Uterus (tissue), 4 donors: ENCODE measurements around the gene IL1RAP. TPM values are rescaled to one million over a fixed set of nuclear protein-coding genes. Genes with fewer than 3 reads are reported as not detected.

ENCODE experiments used
- DNase-seq, 2 donors: peaks; one replicate each; pipeline ENCODE4 v3.0.0-alpha.2; 2019 to 2020
- H3K27ac ChIP-seq, 2 donors: fragments of 200-600 bp; sonication (generic); 1 replicate in 1 of 2; 2 replicates in 1 of 2; pipeline ENCODE4 v1.5.1; 2016 to 2018
- H3K27me3 ChIP-seq, 2 donors: fragments of 200-600 bp; sonication (generic); one replicate each; pipeline ENCODE4 v1.5.1; 2018 to 2019; ENCODE audit warnings: control low read depth in 1 of 2
- H3K36me3 ChIP-seq, 2 donors: fragments of 200-600 bp; sonication (generic); one replicate each; pipeline ENCODE4 v1.5.1; 2019; ENCODE audit warnings: control low read depth in 1 of 2
- H3K4me1 ChIP-seq, 2 donors: fragments of 200-600 bp; sonication (generic); one replicate each; pipeline ENCODE4 v1.5.1; 2018 to 2019; ENCODE audit warnings: control low read depth in 1 of 2
- H3K4me3 ChIP-seq, 2 donors: fragments of 200-600 bp; sonication (generic); 1 replicate in 1 of 2; 2 replicates in 1 of 2; pipeline ENCODE4 v1.5.1; 2018 to 2019; ENCODE audit warnings: mild to moderate bottlenecking in 1 of 2
- H3K9me3 ChIP-seq, 2 donors: fragments of 200-600 bp; sonication (generic); one replicate each; pipeline ENCODE4 v1.5.1; 2019; ENCODE audit warnings: control low read depth in 1 of 2
- CTCF ChIP-seq, 4 experiments: fragments of 200-600 bp in 2 of 4; fragments of 450-650 bp in 2 of 4; sonication (generic) in 2 of 4; IDR thresholded peaks; one replicate each; pipeline ENCODE4 v1.5.1; 2016 to 2019; ENCODE audit warnings: antibody characterized with exemption in 4 of 4, mild to moderate bottlenecking in 2 of 4, moderate library complexity in 1 of 4
- POLR2A ChIP-seq, 2 donors: fragments of 450-650 bp; IDR thresholded peaks; one replicate each; pipeline ENCODE4 v1.6.1; 2016; ENCODE audit warnings: antibody characterized with exemption in 2 of 2, mild to moderate bottlenecking in 1 of 2, moderate library complexity in 1 of 2
- intact Hi-C: fragments of 100-400 bp; cut with DNase I; formaldehyde crosslinking; loops from one replicate; pipeline ENCODE4 v1.15.1; 2023; ENCODE audit warnings: low total_unique reads
- total RNA-seq, 4 donors: library from RNA; depleted of rRNA in 3 of 4; stranded (reverse); fragments of >200 nt in 3 of 4; gene quantifications; one replicate each; pipeline versions ENCODE4 v1.1.0 to v1.2.4, GENCODE V29; 2014 to 2023
- donor health status: DM: yes; HTN: yes; CAD: no.

IL1RAP gene
- total RNA-seq, 4 donors from 2014 or later = 2.8 to 26.8 (median 10.4) TPM

DNA sequence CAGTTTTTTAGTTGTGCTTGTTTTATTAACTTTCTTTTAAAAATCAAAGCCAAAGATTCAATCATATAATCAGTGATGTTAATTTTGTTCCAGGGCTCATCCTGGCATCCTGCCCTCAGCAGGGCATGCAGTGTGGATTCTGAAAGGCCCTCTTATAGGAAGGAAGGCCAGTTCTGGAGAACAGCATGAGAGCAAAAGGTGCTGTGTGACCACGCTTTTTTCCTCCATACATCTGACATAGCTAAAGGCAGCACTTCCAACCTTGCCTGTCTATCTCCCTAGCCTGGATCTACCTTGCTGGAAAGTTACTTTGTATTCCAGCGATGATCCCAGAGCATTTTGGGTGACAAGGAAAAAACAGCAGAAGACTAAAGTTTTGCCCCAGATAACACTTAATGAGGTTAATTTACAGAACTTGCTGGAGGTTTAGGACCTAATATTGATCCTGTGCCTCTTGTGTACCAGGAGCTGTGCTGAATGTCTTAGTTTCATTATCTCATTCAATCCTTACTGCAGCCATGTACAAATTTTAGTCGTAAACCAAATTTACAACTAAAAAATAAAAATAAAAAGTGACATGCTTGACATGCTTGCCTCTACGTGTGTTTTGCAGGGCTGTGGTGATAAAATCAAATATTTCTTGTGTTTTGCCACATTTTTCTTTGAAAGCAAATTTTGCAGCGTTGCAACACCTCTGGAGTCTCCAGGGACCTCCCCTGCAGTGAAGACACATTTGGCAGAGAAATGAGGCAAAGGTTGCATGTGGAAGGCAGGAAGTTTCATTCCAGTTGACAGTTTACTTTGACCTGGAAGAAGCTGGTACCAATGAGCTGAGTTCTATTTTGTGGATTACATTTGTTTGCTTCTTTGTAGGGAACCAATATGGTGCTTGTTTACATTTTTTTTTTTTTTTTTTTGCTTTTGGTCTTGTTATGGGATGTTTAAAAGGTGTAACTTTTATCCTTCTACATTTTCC lies 13.2 kb downstream of the IL1RAP start:
- Histone ChIP-seq H3K27ac (no peak overlapping the region), H3K4me1 (no peaks in the 10 kb centered on the region), H3K4me3 (no peak overlapping the region), H3K27me3 (no peaks in the 10 kb centered on the region), H3K9me3 (no peaks in the 10 kb centered on the region), H3K36me3 (no peaks in the 10 kb centered on the region)
- no peak for TF ChIP-seq CTCF (IDR thresholded peaks at IDR 0.05)
- DNase-seq = no peak
- intact Hi-C loops = no loop called here

DNA sequence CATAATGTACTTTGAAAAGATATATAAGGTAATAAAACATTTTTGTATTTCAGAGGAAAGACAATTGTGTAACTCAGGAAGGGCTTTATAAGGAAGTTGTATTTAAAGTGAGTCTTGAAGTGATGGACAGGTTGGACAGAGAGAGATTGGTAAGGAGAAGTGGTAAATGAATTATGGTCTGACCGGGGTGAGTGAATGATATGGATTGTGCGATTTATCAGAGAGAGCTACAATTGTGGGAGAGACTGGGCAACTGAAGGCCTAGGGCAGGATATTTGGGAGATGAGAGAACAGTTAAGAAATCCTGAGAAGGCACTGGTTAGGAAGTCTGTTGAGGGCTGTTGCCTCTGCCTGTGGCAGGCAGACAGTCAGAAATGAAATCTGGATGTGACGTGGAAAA lies 14.8 kb downstream of the IL1RAP start:
- no peak for DNase-seq
- Histone ChIP-seq H3K27me3 (no peaks in the 10 kb centered on the region), H3K9me3 (no peaks in the 10 kb centered on the region), H3K36me3 (no peaks in the 10 kb centered on the region), H3K27ac (no peak overlapping the region), H3K4me1 (peaks cover 0 to 4% of the 10 kb centered on the region in 2 donors), H3K4me3 (no peak overlapping the region)
- intact Hi-C loops = no loop called here
- no peak for TF ChIP-seq POLR2A (IDR thresholded peaks at IDR 0.05)
- TF ChIP-seq CTCF (IDR thresholded peaks at IDR 0.05) = no peak

DNA sequence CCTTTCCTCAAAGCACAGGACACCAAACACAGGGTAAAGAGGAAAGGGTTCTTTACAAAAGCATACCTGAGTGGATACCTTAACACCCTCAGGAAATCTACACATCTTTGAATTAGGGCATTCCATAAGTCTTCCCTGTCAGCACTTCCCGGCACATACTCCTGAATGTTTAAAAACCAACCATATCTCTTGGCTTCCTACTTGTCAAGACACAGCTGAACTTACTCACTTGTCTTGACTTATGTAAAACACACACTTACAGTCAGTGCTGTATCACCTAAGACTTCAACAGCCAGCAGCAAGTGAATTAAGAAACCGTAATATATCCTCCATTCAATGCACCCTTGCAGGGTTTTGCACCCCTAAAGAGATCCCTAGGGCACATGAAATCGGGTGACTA lies 17.5 kb downstream of the IL1RAP start:
- H3K36me3 ChIP-seq = no peaks in the 10 kb centered on the region
- TF ChIP-seq CTCF (IDR thresholded peaks at IDR 0.05) = no peak
- no peak for TF ChIP-seq POLR2A (IDR thresholded peaks at IDR 0.05)
- peaks cover 6 to 9% of the 10 kb centered on the region in 2 donors for H3K4me1 ChIP-seq
- DNase-seq = no peak
- H3K27ac ChIP-seq = no peak overlapping the region
- intact Hi-C loops = no loop called here
- no peaks in the 10 kb centered on the region for H3K9me3 ChIP-seq
- no peak overlapping the region for H3K4me3 ChIP-seq
- H3K27me3 ChIP-seq = no peaks in the 10 kb centered on the region

- Histone ChIP-seq H3K36me3 (no peaks in the 10 kb centered on the region), H3K4me3 (no peak overlapping the region), H3K27me3 (no peaks in the 10 kb centered on the region), H3K27ac (peak overlapping the region; percentile 50 to 75), H3K9me3 (no peaks in the 10 kb centered on the region), H3K4me1 (peaks cover 6 to 9% of the 10 kb centered on the region in 2 donors)
- intact Hi-C loops = no loop called here
- TF ChIP-seq CTCF (IDR thresholded peaks at IDR 0.05) = no peak
- TF ChIP-seq POLR2A (IDR thresholded peaks at IDR 0.05) = no peak
- no peak for DNase-seq
Observed at GRCh38 chr3:190532731-190533203, 18.9 kb downstream of the IL1RAP start.
